ENCODE measurements around the gene NUP160. TPM values are rescaled to one million over a fixed set of nuclear protein-coding genes. Genes with fewer than 3 reads are reported as not detected.

Gene NUP160
- total and polyA plus RNA-seq, 2 of the 8 experiments (the other 6 are each of a cell fraction or from before 2014, with no cell fraction given): 44.6 to 100 TPM

DNA sequence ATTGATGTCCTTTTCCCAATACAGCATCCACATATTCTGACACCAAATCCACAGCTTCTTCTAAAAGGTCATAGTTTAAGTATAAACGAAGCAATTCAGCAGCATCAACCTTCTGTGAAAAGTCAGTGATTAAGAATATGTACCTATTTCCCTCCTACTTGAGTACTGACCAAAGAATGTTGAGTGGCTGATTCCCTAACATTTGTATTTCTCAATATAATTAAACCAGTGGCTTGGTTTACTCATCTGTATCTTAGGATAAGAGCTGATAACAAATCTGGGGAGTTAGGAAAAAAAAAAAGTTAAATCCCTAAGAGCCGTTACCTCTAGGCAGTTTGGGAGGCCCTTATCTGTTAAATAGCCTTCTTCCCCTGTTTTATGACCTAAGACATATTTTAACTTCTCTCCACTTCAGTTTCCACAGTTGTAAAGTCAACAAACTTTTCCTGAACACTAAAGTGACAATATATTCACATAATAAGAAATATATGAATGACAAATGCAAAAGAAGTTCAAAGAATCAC is 65.0 kb downstream of the NUP160 start:
- Histone ChIP-seq H3K4ac (replicated peaks; ENCODE audit: insufficient read length, low read depth, low read length) (no peak overlapping the region), H4K20me1 (replicated peaks in 1 of 2; ENCODE audit: control insufficient read depth in 1 of 2, insufficient read depth in 2 of 2, low read length in 2 of 2) (no peaks in the 10 kb centered on the region), H3K79me2 (ENCODE audit: control insufficient read depth in 1 of 2, insufficient read depth in 2 of 2, low read length in 2 of 2) (no peaks in the 10 kb centered on the region), H3K9me3 (ENCODE audit: insufficient read depth in 2 of 2, low read depth in 1 of 2, low read length in 1 of 2) (no peaks in the 10 kb centered on the region), H3K36me3 (ENCODE audit: control insufficient read depth in 2 of 4, insufficient read depth in 4 of 4, low read length in 3 of 4) (peaks cover 30 to 89% (median 74%) of the 10 kb centered on the region in 4 experiments), H3K4me1 (replicated peaks in 1 of 4; ENCODE audit: control insufficient read depth in 3 of 4, insufficient read depth in 4 of 4, low read length in 3 of 4) (no peaks in the 10 kb centered on the region), H4K91ac (replicated peaks; ENCODE audit: insufficient read length, low read length) (no peak overlapping the region), H4K5ac (ENCODE audit: insufficient read length, low read depth, low read length) (no peak overlapping the region), H3K4me3 (ENCODE audit: extremely low read depth in 1 of 4, insufficient read depth in 2 of 4, low read depth in 3 of 4, low read length in 4 of 4) (no peak overlapping the region), H3K23ac (ENCODE audit: insufficient read length) (no peak overlapping the region), H3K9ac (replicated peaks in 1 of 4; ENCODE audit: extremely low read depth in 1 of 4, low read depth in 3 of 4, low read length in 3 of 4) (no peak overlapping the region), H2BK20ac (ENCODE audit: low read length) (no peak overlapping the region), H3K27me3 (replicated peaks in 1 of 4; ENCODE audit: control insufficient read depth in 3 of 4, extremely low read depth in 1 of 4, insufficient read depth in 3 of 4, low read length in 3 of 4) (no peaks in the 10 kb centered on the region), H3K56ac (replicated peaks; ENCODE audit: insufficient read length, low read depth, low read length) (no peak overlapping the region), H2AK5ac (ENCODE audit: low read depth, low read length) (no peak overlapping the region), H2BK15ac (ENCODE audit: low read length) (no peak overlapping the region), H2BK120ac (replicated peaks; ENCODE audit: low read depth, low read length) (no peak overlapping the region), H3K27ac (ENCODE audit: low read depth, low read length) (no peak overlapping the region), H3K79me1 (ENCODE audit: low read depth, low read length) (no peaks in the 10 kb centered on the region), H3K14ac (ENCODE audit: insufficient read length) (no peak overlapping the region), H2AFZ (ENCODE audit: low read length) (no peak overlapping the region), H3K4me2 (ENCODE audit: insufficient read depth in 1 of 2, low read depth in 2 of 2, low read length in 2 of 2) (no peak overlapping the region), H2BK5ac (ENCODE audit: low read depth, low read length) (no peak overlapping the region), H4K8ac (ENCODE audit: extremely low read depth, insufficient read depth, low read length) (no peak overlapping the region), H3K18ac (ENCODE audit: extremely low read depth, low read length) (no peak overlapping the region), H3K23me2 (ENCODE audit: low read depth, low read length) (no peaks in the 10 kb centered on the region), H2BK12ac (ENCODE audit: low read depth, low read length) (no peak overlapping the region)
- ChIA-PET CTCF (ENCODE audit: partially characterized antibody) (interaction anchor here (1.3 kb wide), 1 partner anchor 17 kb away, joined by 3 read pairs; no protein-coding TSS in a partner anchor), POLR2A (ENCODE audit: partially characterized antibody) (interaction anchor here (0.6 to 3.3 kb wide), 2 partner anchors 15 to 46 kb away, joined by 4 to 16 read pairs; partner anchors contain the start of gene FNBP4)
- DNase-seq (ENCODE audit: low read depth in 1 of 2, low spot score in 2 of 2): no peak
- no peak for FAIRE-seq
- WGBS, 2 experiments (ENCODE audit: extremely low coverage in 1 of 2, insufficient coverage in 1 of 2, insufficient read length in 1 of 2, insufficient replicate concordance in 2 of 2, low coverage in 1 of 2, low lambda C conversion rate in 2 of 2, missing lambda C conversion rate in 1 of 2): 93% methylated on average over 2 of the region's 2 CpGs; no CpG with 5 or more reads in 1 of the 2 experiments
- TF ChIP-seq POU5F1 (IDR thresholded peaks at IDR 0.05; ENCODE audit: low read depth, low read length) (no peak), POLR2A (IDR thresholded peaks at IDR 0.05; ENCODE audit: control extremely low read depth in 1 of 2, low read depth in 2 of 2, low read length in 2 of 2) (no peak), RAD21 (IDR thresholded peaks at IDR 0.05 in 1 of 2, conservative IDR thresholded peaks at IDR 0.05 in 1 of 2; ENCODE audit: low read depth in 2 of 2, low read length in 2 of 2) (no peak), RXRA (IDR thresholded peaks at IDR 0.05; ENCODE audit: insufficient read depth, low read depth, low read length) (no peak), CHD2 (IDR thresholded peaks at IDR 0.05; ENCODE audit: low read length) (no peak), EP300 (IDR thresholded peaks at IDR 0.05; ENCODE audit: borderline replicate concordance in 1 of 2, low read depth in 2 of 2, low read length in 2 of 2) (no peak), GABPA (IDR thresholded peaks at IDR 0.05; ENCODE audit: borderline replicate concordance, insufficient read depth, low read length) (no peak), EGR1 (IDR thresholded peaks at IDR 0.05; ENCODE audit: borderline replicate concordance, low read depth, low read length) (no peak), BCL11A (IDR thresholded peaks at IDR 0.05; ENCODE audit: low read depth in 2 of 2, low read length in 2 of 2) (no peak)
- TF ChIP-seq, protein P1, sequence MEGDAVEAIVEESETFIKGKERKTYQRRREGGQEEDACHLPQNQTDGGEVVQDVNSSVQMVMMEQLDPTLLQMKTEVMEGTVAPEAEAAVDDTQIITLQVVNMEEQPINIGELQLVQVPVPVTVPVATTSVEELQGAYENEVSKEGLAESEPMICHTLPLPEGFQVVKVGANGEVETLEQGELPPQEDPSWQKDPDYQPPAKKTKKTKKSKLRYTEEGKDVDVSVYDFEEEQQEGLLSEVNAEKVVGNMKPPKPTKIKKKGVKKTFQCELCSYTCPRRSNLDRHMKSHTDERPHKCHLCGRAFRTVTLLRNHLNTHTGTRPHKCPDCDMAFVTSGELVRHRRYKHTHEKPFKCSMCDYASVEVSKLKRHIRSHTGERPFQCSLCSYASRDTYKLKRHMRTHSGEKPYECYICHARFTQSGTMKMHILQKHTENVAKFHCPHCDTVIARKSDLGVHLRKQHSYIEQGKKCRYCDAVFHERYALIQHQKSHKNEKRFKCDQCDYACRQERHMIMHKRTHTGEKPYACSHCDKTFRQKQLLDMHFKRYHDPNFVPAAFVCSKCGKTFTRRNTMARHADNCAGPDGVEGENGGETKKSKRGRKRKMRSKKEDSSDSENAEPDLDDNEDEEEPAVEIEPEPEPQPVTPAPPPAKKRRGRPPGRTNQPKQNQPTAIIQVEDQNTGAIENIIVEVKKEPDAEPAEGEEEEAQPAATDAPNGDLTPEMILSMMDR (IDR thresholded peaks at IDR 0.05; ENCODE audit: control extremely low read depth in 1 of 3, insufficient read depth in 1 of 3, low read depth in 1 of 3, low read length in 3 of 3): no peak
